Muscle of leg (tissue), 11 donors: Measurements from ENCODE around the gene FAM240A. TPM values are rescaled to one million over a fixed set of nuclear protein-coding genes. Genes with fewer than 3 reads are reported as not detected.
A peak's percentile ranks its signal among the peaks of the same experiment; 100 is the strongest.
"Not testable (repeated sequence)": the region's sequence is repeated elsewhere in the genome, so short reads cannot be mapped to it uniquely, and the experiment has no call there.

Experiments
- DNase-seq: peaks from one replicate; pipeline ENCODE4 v3.0.0; 2013
- H3K27ac ChIP-seq: one replicate; pipeline ENCODE4 v1.5.1; 2013; ENCODE audit warnings: mild to moderate bottlenecking, low read length, control low read depth
- H3K27me3 ChIP-seq: one replicate; pipeline ENCODE4 v1.6.1; 2013; ENCODE audit warnings: low read length; ENCODE audit not compliant: control insufficient read depth, insufficient read depth
- H3K36me3 ChIP-seq: one replicate; pipeline ENCODE4 v1.6.1; 2013; ENCODE audit warnings: low read length; ENCODE audit not compliant: control insufficient read depth, insufficient read depth
- H3K4me1 ChIP-seq: one replicate; pipeline ENCODE4 v1.6.1; 2013; ENCODE audit warnings: low read length; ENCODE audit not compliant: control insufficient read depth, insufficient read depth
- H3K4me3 ChIP-seq: one replicate; pipeline ENCODE4 v1.5.1; 2013; ENCODE audit warnings: low read length, control low read depth
- H3K9me3 ChIP-seq: replicated peaks from 2 replicates; pipeline ENCODE4 v1.6.1; 2013; ENCODE audit warnings: low read depth, low read length; ENCODE audit not compliant: control insufficient read depth
- WGBS: methylation state at CpG from one replicate; pipeline ENCODE4 v1.1.5; 2013; ENCODE audit warnings: missing lambda C conversion rate; ENCODE audit not compliant: insufficient coverage; 5-methylcytosine and 5-hydroxymethylcytosine counted together
- polyA plus RNA-seq, 8 donors: library from polyadenylated mRNA; unstranded; fragments of 120-200 nt; gene quantifications; one replicate each; pipeline versions ENCODE4 v1.2.1 to v1.2.3, GENCODE V29; 2013; ENCODE audit warnings: inconsistent platforms in 1 of 8, low replicate concordance in 1 of 8; ENCODE audit not compliant: insufficient read length in 8 of 8, insufficient read depth in 1 of 8
- total RNA-seq: library from RNA; stranded (reverse); fragments of 120-200 nt; gene quantifications from one replicate; pipeline ENCODE4 v1.2.4, GENCODE V29; 2013

FAM240A gene
- total and polyA plus RNA-seq, 9 donors: 0.19 to 0.63 (median 0.25) TPM; not detected in 1

GRCh38 chr3:46586738-46587246 is 25.5 kb upstream of the FAM240A start:
- WGBS: 67% methylated on average over 3 of the region's 6 CpGs
- H3K9me3 ChIP-seq: no peaks in the 10 kb centered on the region
- no peak overlapping the region for H3K27ac ChIP-seq
- peaks cover 3% of the 10 kb centered on the region for H3K27me3 ChIP-seq
- H3K4me3 ChIP-seq: no peak overlapping the region
- no peak for DNase-seq
- no peaks in the 10 kb centered on the region for H3K36me3 ChIP-seq
- H3K4me1 ChIP-seq: no peaks in the 10 kb centered on the region

GRCh38 chr3:46587268-46587667 is 25.1 kb upstream of the FAM240A start:
- not testable (repeated sequence) for H3K9me3 ChIP-seq, H3K27me3 ChIP-seq, H3K27ac ChIP-seq, H3K4me3 ChIP-seq, H3K4me1 ChIP-seq, DNase-seq, H3K36me3 ChIP-seq
- 92% methylated on average over 2 of the region's 3 CpGs for WGBS

GRCh38 chr3:46593274-46593862 is 19.0 kb upstream of the FAM240A start:
- Histone ChIP-seq H3K27ac (no peak overlapping the region), H3K9me3 (no peaks in the 10 kb centered on the region), H3K36me3 (no peaks in the 10 kb centered on the region), H3K4me3 (no peak overlapping the region), H3K27me3 (no peaks in the 10 kb centered on the region), H3K4me1 (no peaks in the 10 kb centered on the region)
- WGBS: 78% methylated on average over 6 of the region's 14 CpGs
- DNase-seq: no peak

GRCh38 chr3:46593979-46594378 is 18.3 kb upstream of the FAM240A start:
- H3K9me3 ChIP-seq: no peaks in the 10 kb centered on the region
- H3K4me1 ChIP-seq: no peaks in the 10 kb centered on the region
- H3K4me3 ChIP-seq: no peak overlapping the region
- H3K27ac ChIP-seq: no peak overlapping the region
- H3K27me3 ChIP-seq: no peaks in the 10 kb centered on the region
- H3K36me3 ChIP-seq: no peaks in the 10 kb centered on the region
- no peak for DNase-seq

- no peaks in the 10 kb centered on the region for H3K36me3 ChIP-seq
Measured at GRCh38 chr3:46594723-46595122, 17.6 kb upstream of the FAM240A start.

GRCh38 chr3:46595819-46596314 is 16.5 kb upstream of the FAM240A start:
- H3K9me3 ChIP-seq: no peaks in the 10 kb centered on the region
- H3K27ac ChIP-seq: no peak overlapping the region
- H3K4me1 ChIP-seq: no peaks in the 10 kb centered on the region
- peaks cover 4% of the 10 kb centered on the region for H3K27me3 ChIP-seq
- no CpG with 5 or more reads among the region's 8 CpGs for WGBS
- DNase-seq: no peak
- H3K36me3 ChIP-seq: no peaks in the 10 kb centered on the region
- no peak overlapping the region for H3K4me3 ChIP-seq

More at GRCh38 chr3:46594723-46595122, 17.6 kb upstream of the FAM240A start:
- WGBS: 60% methylated on average over 1 of the region's 4 CpGs
- no peak for DNase-seq
- Histone ChIP-seq H3K27ac (no peak overlapping the region), H3K9me3 (no peaks in the 10 kb centered on the region), H3K27me3 (peaks cover under 1% of the 10 kb centered on the region), H3K4me1 (no peaks in the 10 kb centered on the region), H3K4me3 (no peak overlapping the region)

GRCh38 chr3:46599590-46599989 is 12.7 kb upstream of the FAM240A start:
- 57% methylated on average over 3 of the region's 5 CpGs for WGBS
- no peak for DNase-seq
- Histone ChIP-seq H3K9me3 (no peaks in the 10 kb centered on the region), H3K36me3 (no peaks in the 10 kb centered on the region), H3K27me3 (peaks cover 4% of the 10 kb centered on the region), H3K4me3 (no peak overlapping the region), H3K27ac (no peak overlapping the region), H3K4me1 (no peaks in the 10 kb centered on the region)

- DNase-seq: no peak
- WGBS: 50% methylated on average over 1 of the region's 1 CpG
- H3K36me3 ChIP-seq: no peaks in the 10 kb centered on the region
- H3K9me3 ChIP-seq: no peaks in the 10 kb centered on the region
- H3K4me3 ChIP-seq: no peak overlapping the region
- peaks cover 7% of the 10 kb centered on the region for H3K27me3 ChIP-seq
- H3K27ac ChIP-seq: no peak overlapping the region
- peaks cover 8% of the 10 kb centered on the region for H3K4me1 ChIP-seq
Measured at GRCh38 chr3:46603446-46604046, 8.8 kb upstream of the FAM240A start.

- no peak for DNase-seq
- peaks cover 8% of the 10 kb centered on the region for H3K4me1 ChIP-seq
- no CpG with 5 or more reads among the region's 2 CpGs for WGBS
Measured at GRCh38 chr3:46604127-46604526, 8.2 kb upstream of the FAM240A start.

GRCh38 chr3:46607603-46608028 is 4.7 kb upstream of the FAM240A start:
- Histone ChIP-seq H3K36me3 (no peaks in the 10 kb centered on the region), H3K9me3 (no peaks in the 10 kb centered on the region), H3K4me1 (peaks cover 25% of the 10 kb centered on the region), H3K4me3 (no peak overlapping the region), H3K27ac (no peak overlapping the region), H3K27me3 (peaks cover 2% of the 10 kb centered on the region)
- peak; percentile 26 for DNase-seq
- WGBS: 37% methylated on average over 4 of the region's 6 CpGs

More at GRCh38 chr3:46604127-46604526, 8.2 kb upstream of the FAM240A start:
- peaks cover 7% of the 10 kb centered on the region for H3K27me3 ChIP-seq
- no peaks in the 10 kb centered on the region for H3K36me3 ChIP-seq
- no peaks in the 10 kb centered on the region for H3K9me3 ChIP-seq
- H3K27ac ChIP-seq: no peak overlapping the region
- no peak overlapping the region for H3K4me3 ChIP-seq
